Activated naive CD8-positive, alpha-beta T cell (primary cell): ENCODE data around the gene LGALS1.
A peak's percentile ranks its signal among the peaks of the same experiment; 100 is the strongest.

Experiments used
- H3K27ac Mint-ChIP-seq: one replicate; pipeline ENCODE4 v1.8.0; 2021; ENCODE audit warnings: mixed read lengths
- H3K27me3 Mint-ChIP-seq: one replicate; pipeline ENCODE4 v1.8.0; 2021; ENCODE audit warnings: mixed read lengths
- H3K36me3 Mint-ChIP-seq: one replicate; pipeline ENCODE4 v1.8.0; 2021; ENCODE audit warnings: mixed read lengths
- H3K4me1 Mint-ChIP-seq: one replicate; pipeline ENCODE4 v1.8.0; 2021; ENCODE audit warnings: low read depth, mixed read lengths
- H3K4me3 Mint-ChIP-seq: one replicate; pipeline ENCODE4 v1.8.0; 2021; ENCODE audit warnings: mild to moderate bottlenecking, mixed read lengths
- H3K9me3 Mint-ChIP-seq: one replicate; pipeline ENCODE4 v1.8.0; 2021; ENCODE audit warnings: low read depth, mixed read lengths

Gene LGALS1

DNA sequence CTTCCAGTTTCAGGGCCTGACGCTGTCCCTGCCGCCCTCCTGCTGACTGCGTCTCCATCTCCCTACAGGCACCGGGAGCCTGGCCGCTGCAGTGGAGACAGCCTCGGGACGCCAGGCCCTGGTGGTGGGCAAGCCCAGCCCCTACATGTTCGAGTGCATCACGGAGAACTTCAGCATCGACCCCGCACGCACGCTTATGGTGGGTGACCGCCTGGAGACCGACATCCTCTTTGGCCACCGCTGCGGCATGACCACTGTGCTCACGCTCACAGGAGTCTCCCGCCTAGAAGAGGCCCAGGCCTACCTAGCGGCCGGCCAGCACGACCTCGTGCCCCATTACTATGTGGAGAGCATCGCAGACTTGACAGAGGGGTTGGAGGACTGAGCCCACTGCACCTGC lies 9.9 kb upstream of the LGALS1 start:
- no peak overlapping the region for H3K4me3 Mint-ChIP-seq
- H3K27me3 Mint-ChIP-seq = no peaks in the 10 kb centered on the region
- no peaks in the 10 kb centered on the region for H3K36me3 Mint-ChIP-seq
- H3K27ac Mint-ChIP-seq = no peak overlapping the region
- no peaks in the 10 kb centered on the region for H3K9me3 Mint-ChIP-seq
- peaks cover 16% of the 10 kb centered on the region for H3K4me1 Mint-ChIP-seq

DNA sequence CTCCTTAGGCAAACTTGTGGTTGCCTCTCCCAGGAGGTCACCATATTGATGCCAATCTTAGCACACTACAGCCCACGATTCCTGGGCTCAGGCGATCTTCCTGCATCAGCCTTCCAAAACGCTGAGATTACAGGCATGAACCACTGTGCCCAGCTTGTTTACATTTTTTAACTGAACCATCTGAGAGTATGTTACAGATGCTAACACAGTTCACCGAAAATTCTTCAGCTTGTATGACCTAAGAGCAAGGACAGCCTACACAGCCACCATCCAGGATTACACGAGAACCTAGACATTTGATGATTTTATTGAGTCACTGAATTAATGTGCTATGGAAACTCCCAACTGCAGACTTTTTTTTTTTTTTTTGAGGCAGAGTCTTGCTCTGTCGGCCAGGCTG lies 5.8 kb upstream of the LGALS1 start:
- Mint-ChIP-seq H3K4me3 (no peak overlapping the region), H3K27me3 (no peaks in the 10 kb centered on the region), H3K36me3 (no peaks in the 10 kb centered on the region), H3K4me1 (peaks cover 36% of the 10 kb centered on the region), H3K9me3 (no peaks in the 10 kb centered on the region), H3K27ac (peak overlapping the region; percentile 5)

GRCh38 chr22:37672206-37672919 lies 3.1 kb upstream of the LGALS1 start:
- Mint-ChIP-seq H3K27me3 (no peaks in the 10 kb centered on the region), H3K4me1 (peaks cover 54% of the 10 kb centered on the region)

DNA sequence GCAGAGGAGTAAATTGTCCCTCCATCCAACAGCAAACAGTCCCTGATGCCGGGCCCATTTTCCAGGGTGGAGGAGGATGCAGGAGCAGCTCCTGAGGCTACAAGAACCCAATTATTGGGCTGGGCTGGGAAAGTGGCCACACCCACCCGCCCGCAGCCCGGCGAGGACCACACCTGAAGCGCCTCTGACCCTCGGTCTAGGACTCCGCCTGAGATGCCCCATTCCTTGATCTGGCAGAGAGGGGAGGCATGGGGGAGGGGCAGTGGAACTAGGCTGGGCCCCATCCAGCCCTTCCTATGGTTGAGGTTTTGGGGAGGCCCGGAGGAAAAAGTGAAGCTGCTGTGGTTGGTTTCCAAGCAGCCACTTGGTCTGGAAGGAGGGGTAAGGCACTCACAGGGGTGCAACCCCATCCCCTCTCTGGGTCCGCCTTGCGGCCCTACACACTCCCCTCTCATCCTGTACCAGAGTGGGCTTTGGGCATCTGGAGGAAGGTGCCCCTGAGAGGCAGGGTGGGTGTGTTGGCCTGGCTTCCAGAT lies 2.4 kb upstream of the LGALS1 start:
- Mint-ChIP-seq H3K27me3 (no peaks in the 10 kb centered on the region), H3K4me3 (no peak overlapping the region), H3K9me3 (no peaks in the 10 kb centered on the region), H3K27ac (no peak overlapping the region), H3K36me3 (no peaks in the 10 kb centered on the region), H3K4me1 (peaks cover 58% of the 10 kb centered on the region)

More at GRCh38 chr22:37672206-37672919, 3.1 kb upstream of the LGALS1 start:
- H3K4me3 Mint-ChIP-seq = peak overlapping the region; percentile 3
- no peaks in the 10 kb centered on the region for H3K9me3 Mint-ChIP-seq
- H3K36me3 Mint-ChIP-seq = no peaks in the 10 kb centered on the region
- peak overlapping the region; percentile 72 for H3K27ac Mint-ChIP-seq

GRCh38 chr22:37674248-37674647 lies 1.2 kb upstream of the LGALS1 start:
- H3K9me3 Mint-ChIP-seq = no peaks in the 10 kb centered on the region
- H3K4me1 Mint-ChIP-seq = peaks cover 59% of the 10 kb centered on the region
- H3K36me3 Mint-ChIP-seq = no peaks in the 10 kb centered on the region

GRCh38 chr22:37675930-37676735 lies 697 bp downstream of the LGALS1 start:
- Mint-ChIP-seq H3K27ac (peak overlapping the region; percentile 91), H3K9me3 (no peaks in the 10 kb centered on the region), H3K27me3 (no peaks in the 10 kb centered on the region), H3K4me1 (peaks cover 57% of the 10 kb centered on the region), H3K36me3 (no peaks in the 10 kb centered on the region), H3K4me3 (peak overlapping the region; percentile 86)

More at GRCh38 chr22:37674248-37674647, 1.2 kb upstream of the LGALS1 start:
- H3K4me3 Mint-ChIP-seq = peak overlapping the region; percentile 44
- peak overlapping the region; percentile 54 for H3K27ac Mint-ChIP-seq
- no peaks in the 10 kb centered on the region for H3K27me3 Mint-ChIP-seq

DNA sequence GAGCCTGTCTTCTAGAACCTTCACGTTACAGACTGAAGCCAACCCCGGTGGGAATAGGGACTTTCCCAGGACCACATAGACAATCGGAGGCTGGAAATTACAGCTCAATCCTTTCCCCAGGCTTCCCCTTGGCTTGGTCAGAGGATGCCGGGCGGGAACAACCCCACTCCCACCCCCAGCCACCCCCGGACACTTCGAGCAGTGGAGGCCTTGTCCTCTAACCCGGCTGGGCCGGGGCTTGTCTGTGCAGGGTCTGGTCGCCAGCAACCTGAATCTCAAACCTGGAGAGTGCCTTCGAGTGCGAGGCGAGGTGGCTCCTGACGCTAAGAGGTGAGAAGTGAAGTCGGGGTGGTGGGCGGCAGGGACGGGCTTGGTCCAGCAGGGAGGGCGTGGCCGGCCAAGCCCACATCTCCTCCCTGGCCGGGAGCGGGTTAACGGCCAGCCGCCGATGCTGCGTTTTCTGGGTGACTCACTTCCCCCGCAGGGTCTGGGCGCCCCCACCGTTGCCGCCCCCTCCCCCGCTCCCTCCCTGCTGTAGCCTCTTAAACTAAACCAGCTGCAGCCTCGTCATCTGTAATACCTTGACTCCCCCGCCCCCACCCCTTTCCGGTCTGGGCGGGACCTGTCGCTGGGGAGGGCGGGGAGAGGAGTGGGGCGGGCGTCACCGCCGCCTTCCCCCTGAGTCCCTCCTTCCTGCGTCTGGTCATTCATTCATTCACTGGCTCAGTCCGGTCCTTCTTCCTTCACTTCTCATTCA lies 1.5 kb downstream of the LGALS1 start:
- Mint-ChIP-seq H3K36me3 (no peaks in the 10 kb centered on the region), H3K27me3 (no peaks in the 10 kb centered on the region), H3K27ac (peak overlapping the region; percentile 93), H3K4me3 (peak overlapping the region; percentile 86), H3K9me3 (no peaks in the 10 kb centered on the region), H3K4me1 (peaks cover 56% of the 10 kb centered on the region)

GRCh38 chr22:37677493-37677974 lies 2.1 kb downstream of the LGALS1 start:
- peak overlapping the region; percentile 86 for H3K4me3 Mint-ChIP-seq
- H3K9me3 Mint-ChIP-seq = no peaks in the 10 kb centered on the region
- peak overlapping the region; percentile 93 for H3K27ac Mint-ChIP-seq
- H3K27me3 Mint-ChIP-seq = no peaks in the 10 kb centered on the region
- H3K36me3 Mint-ChIP-seq = no peaks in the 10 kb centered on the region
- H3K4me1 Mint-ChIP-seq = peaks cover 50% of the 10 kb centered on the region

GRCh38 chr22:37678372-37678771 lies 2.9 kb downstream of the LGALS1 start:
- H3K9me3 Mint-ChIP-seq = no peaks in the 10 kb centered on the region
- peak overlapping the region; percentile 76 for H3K4me3 Mint-ChIP-seq
- peaks cover 43% of the 10 kb centered on the region for H3K4me1 Mint-ChIP-seq
- no peaks in the 10 kb centered on the region for H3K36me3 Mint-ChIP-seq
- no peak overlapping the region for H3K27ac Mint-ChIP-seq
- no peaks in the 10 kb centered on the region for H3K27me3 Mint-ChIP-seq

DNA sequence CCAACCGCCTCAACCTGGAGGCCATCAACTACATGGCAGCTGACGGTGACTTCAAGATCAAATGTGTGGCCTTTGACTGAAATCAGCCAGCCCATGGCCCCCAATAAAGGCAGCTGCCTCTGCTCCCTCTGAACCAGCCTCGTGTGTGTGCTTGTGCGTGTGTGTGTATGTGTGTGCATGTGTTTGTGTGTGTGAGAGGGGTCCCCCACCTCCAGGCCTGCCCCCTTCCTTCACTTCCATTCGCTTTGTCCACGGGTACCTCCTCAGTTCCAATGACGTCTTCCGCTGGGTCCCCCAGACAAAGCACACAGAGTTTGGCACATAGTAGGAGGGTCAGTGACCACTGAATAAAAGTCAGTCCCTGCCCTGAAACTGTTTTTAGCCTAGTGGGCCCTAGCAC lies 4.2 kb downstream of the LGALS1 start:
- H3K27me3 Mint-ChIP-seq = no peaks in the 10 kb centered on the region
- peak overlapping the region; percentile 17 for H3K4me3 Mint-ChIP-seq
- no peaks in the 10 kb centered on the region for H3K9me3 Mint-ChIP-seq
- H3K27ac Mint-ChIP-seq = peak overlapping the region; percentile 47
- H3K4me1 Mint-ChIP-seq = peaks cover 34% of the 10 kb centered on the region
- no peaks in the 10 kb centered on the region for H3K36me3 Mint-ChIP-seq

DNA sequence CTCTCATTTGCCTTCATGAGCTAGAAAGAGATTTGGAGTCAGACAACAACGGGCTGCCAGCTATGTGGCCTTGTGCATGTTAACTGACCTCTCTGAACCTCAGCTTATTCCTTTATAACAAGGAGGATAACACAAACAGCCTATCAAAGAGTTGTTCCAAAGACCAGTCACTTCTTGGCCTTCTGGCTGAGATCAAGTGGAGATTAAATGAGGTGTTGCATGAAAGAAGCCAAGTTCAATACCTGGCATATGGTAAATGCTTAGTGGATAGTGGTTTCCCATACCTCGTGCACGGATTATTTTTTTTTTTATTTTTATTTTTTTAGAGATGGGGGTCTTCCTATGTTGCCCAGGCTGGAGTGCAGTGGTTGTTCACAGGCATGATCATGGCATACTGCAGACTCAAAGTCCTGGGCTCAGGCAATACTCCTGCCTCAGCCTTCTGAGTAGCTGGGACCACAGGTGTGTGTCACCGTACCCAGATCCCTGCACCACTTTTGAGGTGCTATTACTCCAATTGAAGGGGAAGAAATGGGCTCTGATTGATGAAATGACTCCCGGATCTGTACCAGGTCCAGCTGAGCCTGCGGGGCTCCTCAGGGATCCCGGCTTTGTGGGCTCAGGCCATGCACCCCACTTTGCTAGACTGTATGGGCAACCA lies 4.9 kb downstream of the LGALS1 start:
- Mint-ChIP-seq H3K9me3 (no peaks in the 10 kb centered on the region), H3K4me3 (no peak overlapping the region), H3K27ac (no peak overlapping the region)

GRCh38 chr22:37681001-37681424 lies 5.6 kb downstream of the LGALS1 start:
- no peaks in the 10 kb centered on the region for H3K36me3 Mint-ChIP-seq

More for the DNA sequence above, 4.9 kb downstream of the LGALS1 start:
- H3K27me3 Mint-ChIP-seq = no peaks in the 10 kb centered on the region
- peaks cover 32% of the 10 kb centered on the region for H3K4me1 Mint-ChIP-seq
- no peaks in the 10 kb centered on the region for H3K36me3 Mint-ChIP-seq

DNA sequence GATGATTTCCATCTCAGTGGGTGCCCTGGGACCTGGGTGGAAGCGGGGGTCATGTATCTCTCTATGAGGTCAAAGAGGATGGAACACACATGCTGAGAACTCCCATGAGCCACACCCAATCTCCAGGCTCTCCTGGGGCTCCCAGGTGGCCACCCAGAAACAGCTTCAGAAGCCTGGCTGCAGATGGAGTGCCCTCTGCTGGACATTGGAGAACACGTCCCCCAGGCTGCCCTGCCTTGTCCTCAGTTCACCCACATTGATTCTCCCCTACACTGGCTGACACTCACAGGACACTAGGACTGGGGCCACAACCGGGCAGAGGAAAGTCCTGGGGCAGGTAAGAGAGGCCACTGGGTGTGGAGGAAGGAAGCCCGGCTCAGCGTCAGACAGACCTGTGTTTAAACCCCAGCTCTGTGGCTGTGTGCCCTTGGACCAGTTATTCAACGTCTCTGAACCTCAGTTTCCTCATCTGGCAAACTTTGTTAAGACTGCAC lies 6.2 kb downstream of the LGALS1 start:
- H3K4me3 Mint-ChIP-seq = no peak overlapping the region
- H3K27me3 Mint-ChIP-seq = no peaks in the 10 kb centered on the region
- H3K4me1 Mint-ChIP-seq = peaks cover 24% of the 10 kb centered on the region
- H3K36me3 Mint-ChIP-seq = no peaks in the 10 kb centered on the region
- no peaks in the 10 kb centered on the region for H3K9me3 Mint-ChIP-seq
- no peak overlapping the region for H3K27ac Mint-ChIP-seq

More at GRCh38 chr22:37681001-37681424, 5.6 kb downstream of the LGALS1 start:
- peaks cover 26% of the 10 kb centered on the region for H3K4me1 Mint-ChIP-seq
- H3K27ac Mint-ChIP-seq = no peak overlapping the region
- H3K4me3 Mint-ChIP-seq = no peak overlapping the region
- no peaks in the 10 kb centered on the region for H3K27me3 Mint-ChIP-seq
- no peaks in the 10 kb centered on the region for H3K9me3 Mint-ChIP-seq
